ENCODE measurements around the gene RREB1.

DNA sequence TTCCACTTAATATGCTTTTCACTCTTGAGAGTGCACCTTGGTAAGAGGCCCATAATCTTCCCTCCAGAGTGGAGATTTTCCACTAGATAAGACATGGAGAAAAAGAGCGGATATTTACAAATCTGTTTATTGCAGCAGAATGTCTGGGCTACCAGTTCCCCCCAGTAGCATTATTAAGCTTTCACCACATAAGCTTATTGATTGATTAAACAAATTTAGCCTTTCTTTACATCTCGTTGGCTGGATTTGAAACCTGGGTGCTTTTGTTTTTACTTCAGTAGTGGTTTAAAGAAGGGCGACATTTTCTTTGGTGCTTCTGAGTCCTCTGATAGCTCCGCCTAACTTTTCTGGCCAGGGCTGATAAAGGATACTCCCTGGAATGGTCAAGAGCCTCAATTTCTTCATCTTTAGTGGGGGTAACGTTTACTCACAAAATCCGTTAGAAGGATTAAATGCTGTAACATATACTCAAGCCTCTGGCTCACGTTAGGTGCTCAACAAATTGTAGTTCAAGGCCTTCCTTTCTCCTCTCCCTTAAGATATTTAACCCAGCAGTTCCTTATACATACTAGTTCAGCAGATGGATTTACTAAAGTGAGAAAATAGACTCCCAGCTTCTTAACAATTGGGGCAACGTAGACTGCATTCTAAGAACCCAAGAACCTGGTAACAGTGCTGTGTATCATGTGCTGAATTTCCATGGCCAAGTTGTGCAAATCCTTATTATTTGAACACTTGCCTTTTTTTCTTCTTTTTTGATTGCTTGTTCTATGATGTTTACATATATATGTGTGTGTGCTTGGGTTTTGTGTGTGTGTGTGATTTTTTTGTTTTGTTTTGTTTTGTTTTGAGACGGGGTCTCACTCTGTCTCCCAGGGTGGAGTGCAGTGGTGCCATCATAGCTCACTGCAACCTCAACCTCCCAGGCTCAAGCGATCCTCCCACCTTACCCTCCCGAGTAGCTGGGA, 91.4 kb downstream of the RREB1 start:
- TF ChIP-seq, protein P1, sequence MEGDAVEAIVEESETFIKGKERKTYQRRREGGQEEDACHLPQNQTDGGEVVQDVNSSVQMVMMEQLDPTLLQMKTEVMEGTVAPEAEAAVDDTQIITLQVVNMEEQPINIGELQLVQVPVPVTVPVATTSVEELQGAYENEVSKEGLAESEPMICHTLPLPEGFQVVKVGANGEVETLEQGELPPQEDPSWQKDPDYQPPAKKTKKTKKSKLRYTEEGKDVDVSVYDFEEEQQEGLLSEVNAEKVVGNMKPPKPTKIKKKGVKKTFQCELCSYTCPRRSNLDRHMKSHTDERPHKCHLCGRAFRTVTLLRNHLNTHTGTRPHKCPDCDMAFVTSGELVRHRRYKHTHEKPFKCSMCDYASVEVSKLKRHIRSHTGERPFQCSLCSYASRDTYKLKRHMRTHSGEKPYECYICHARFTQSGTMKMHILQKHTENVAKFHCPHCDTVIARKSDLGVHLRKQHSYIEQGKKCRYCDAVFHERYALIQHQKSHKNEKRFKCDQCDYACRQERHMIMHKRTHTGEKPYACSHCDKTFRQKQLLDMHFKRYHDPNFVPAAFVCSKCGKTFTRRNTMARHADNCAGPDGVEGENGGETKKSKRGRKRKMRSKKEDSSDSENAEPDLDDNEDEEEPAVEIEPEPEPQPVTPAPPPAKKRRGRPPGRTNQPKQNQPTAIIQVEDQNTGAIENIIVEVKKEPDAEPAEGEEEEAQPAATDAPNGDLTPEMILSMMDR (IDR thresholded peaks at IDR 0.05; ENCODE audit: borderline replicate concordance, extremely low read depth, low read length, poor library complexity, severe bottlenecking) = no peak
- TF ChIP-seq EZH2 (IDR thresholded peaks at IDR 0.05; ENCODE audit: borderline replicate concordance, low read depth, low read length, severe bottlenecking) = no peak
